LoVo (cell line): Measurements from ENCODE around the gene CD3D.

Experiments used
- DNase-seq: peaks from one replicate; pipeline ENCODE4 v3.0.0-alpha.2; 2016; ENCODE audit warnings: low spot score

CD3D gene

DNA sequence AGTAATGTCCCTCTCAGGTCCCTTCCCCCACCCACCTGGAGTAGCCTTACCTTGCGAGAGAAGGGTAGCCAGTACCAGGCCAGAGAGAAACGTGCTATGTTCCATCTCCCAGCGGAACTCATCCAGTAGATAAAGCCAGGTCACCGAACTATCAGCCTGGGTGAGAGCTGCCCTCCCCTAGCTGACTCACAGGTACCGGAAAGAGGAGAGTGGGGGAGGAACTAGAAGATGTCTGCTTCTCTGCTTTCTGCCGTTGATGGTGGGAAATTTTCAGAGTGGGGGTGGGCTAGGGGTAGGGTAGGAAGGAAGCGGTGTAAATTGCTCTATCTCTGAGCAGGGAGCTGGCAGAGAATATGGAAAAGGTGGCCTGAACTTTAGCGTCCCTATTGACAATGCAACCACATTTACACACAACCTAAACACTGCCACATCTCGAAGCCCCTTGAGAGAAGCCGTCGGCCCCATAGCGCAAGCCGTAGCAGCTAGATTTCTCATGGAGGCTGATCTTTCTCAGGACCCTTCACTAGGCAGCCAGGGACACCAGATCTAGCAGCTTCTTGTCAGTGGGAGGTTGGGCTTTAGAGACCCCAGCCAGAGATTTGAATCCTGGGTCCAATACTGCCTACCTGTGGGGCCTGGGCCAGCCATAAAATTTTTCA, at the start of gene CD3D:
CD3D (minus strand) TSS at position 203 of the 659 bp plus-strand sequence; CDS start at position 105, 98 bp downstream.
- no peak for DNase-seq

DNA sequence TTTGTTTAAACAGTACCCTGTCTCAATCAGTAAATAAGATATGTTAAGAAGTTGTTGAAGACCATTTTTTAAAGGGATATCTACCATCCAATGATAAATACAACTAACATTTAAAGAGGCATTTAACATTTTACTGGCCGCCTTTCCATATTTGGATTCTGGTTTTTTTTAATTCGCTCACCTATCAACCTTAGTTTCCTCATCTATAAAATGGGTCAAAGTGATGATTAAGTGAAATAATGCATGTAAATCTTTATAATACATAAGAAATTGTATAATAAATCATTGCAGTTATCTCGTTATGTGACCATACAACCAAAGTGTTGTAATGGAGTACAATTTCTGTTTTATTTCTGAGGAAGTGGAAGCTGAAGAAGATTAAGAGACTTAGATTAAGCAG, 41.2 kb upstream of the CD3D start:
- DNase-seq, result no peak

DNA sequence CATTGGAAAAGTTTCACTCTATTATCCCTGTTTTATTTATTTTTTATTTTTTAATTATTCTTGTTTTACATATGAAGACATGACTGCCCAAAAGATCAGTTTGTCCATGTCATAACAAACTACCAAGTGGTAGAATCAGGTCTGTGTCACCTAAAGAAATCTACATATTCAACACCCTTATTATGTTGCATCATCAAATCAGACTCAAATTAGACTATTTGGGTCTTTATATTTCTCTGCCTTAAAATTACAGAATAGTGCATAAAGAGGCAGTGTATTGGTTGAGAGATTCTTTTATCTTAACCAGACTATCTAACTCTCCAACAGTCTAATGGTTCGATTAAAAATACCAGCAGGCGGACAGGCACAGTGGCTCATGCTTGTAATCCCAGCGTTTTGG, 40.4 kb upstream of the CD3D start:
- DNase-seq, result no peak

DNA sequence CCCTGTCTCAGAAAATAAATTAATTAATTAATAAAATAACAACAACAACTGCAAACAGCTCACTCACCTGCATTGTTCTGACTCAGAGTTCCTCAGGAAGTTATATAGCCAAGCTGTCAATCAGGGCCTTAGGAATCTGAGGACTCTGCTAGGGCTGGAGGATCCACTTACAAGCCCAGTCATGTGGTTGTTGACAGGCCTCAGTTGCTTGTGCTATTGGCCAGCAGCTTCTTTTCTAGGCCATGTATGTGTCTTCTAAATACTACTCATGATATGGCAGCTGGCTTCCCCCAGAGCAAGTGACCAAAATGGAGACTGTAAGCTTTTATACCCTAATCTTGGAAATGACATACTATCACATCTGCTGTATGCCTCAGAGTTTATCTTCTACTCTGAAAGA, 38.1 kb upstream of the CD3D start:
- no peak for DNase-seq

DNA sequence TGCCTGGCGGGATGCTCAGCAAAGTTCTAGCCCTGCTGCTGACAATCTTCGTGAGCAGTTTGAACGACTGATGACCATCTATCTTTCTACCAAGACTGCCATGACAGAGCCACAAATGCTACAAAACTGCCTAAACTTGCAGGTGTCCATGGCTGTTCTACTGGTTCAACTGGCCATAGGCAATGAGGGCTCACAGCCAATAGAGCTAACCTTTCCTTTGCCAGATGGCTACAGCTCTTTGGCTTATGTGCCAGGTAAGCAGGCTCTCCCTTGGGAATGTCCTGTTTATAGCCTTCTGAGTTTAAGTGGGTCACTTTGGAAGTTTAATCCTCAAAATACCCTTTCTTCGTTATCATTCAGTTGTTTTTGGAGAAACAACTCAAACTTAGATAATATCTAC, 37.0 kb upstream of the CD3D start:
- no peak for DNase-seq

DNA sequence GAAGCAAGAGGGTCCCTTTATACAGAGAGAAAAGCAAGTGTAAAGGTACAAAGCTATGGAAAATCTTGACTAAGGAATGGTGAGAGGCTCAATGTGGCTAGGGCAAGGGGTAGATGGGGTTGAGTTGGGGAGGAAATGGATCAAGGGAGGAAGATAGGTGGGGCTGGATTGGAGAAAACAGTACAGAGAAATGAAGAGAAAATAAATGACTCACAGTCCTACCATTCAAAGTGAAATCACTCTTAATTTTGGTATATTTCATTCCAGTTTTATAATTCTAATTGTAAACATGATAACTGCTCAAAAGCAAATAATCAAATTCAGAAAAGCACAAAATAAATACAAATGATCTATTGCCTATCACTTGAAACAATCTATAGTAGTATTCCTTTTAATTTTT, 33.5 kb upstream of the CD3D start:
- DNase-seq, result no peak

DNA sequence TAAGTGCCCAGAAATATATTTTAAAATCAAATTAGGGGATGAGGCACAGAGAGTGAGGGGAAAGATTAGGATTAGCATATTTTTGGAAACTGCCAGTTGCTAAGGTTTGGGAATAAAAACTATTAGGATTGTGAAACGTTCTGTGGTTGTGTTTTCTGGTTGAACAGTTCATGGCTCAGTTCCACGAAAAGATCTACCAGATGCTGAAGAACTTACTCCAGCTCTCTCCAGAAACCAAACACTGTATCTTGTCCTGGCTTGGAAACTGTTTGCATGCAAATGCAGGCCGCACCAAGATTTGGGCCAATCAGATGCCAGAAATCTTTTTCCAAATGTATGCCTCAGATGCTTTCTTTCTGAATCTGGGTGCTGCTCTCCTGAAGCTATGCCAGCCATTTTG, 32.2 kb upstream of the CD3D start:
- no peak for DNase-seq

DNA sequence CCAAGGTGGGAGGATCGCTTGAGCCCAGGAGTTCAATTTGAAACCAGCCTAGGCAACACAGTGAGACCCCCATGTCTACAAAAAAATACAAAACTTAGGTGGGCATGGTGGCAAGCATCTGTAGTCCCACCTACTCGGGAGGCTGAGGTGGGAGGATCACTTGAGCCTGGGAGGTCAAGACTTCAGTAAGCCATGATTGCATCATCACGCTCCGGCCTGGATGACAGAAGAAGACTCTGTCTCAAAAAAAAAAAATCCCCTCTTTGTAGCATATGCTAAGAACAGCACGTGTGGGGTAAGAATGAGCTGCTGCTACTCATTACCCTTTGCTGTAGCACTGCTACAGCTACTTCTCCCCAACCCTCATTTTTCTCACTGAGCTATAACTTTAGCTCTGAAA, 31.4 kb upstream of the CD3D start:
- DNase-seq, result no peak

DNA sequence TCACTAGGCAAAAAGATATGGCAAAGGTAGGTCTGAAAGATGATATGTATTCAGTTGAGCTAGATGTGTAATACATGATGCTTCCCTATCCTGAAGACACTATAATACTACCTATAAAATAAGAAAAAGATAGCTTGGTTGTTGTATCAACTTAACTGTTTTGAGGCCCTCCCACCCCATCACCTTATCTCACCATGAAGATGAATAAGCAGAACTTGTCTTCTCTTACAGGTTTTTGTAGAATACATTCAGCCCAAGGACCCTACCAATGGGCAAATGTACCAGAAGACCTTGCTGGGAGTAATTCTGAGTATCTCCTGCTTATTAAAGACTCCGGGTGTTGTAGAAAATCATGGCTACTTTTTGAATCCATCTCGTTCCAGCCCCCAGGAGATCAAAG, 30.8 kb upstream of the CD3D start:
- no peak for DNase-seq

DNA sequence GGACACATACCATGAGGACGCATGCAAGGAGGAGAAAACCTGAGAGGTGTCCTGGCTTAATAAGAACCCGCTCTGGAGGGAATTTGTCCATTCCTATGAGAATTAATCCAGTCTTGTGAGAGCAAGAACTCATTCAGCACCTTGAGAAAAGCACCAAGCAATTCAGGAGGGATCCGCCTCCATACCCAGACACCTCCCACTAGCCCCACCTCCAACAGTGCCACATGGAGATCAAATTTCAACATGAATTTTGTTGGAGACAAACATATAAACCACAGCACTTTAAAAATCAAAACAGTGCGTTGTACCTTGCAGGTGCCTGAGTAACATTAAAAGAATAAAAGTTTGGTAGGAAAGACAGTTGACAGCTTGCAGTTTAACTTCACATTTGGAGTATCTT, 28.3 kb upstream of the CD3D start:
- DNase-seq, result no peak

DNA sequence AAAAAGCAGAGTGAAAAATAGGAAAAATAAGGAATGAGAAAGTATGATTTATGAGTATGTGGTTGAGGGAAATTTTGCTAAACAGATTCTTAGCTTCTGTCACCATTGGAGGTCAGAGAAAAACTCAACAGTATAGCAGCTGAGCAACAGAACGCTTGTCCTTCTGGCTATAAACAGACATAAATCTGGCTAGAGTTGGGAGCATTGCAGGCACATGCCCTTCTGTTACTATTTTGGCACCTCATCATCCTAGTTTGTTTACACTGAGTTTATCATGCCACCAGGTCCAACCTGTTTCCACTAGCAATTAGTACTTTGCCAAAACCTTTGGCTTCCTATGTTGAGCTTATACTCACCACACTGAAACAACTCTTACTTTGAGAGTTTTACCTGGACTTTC, 23.8 kb upstream of the CD3D start:
- no peak for DNase-seq

DNA sequence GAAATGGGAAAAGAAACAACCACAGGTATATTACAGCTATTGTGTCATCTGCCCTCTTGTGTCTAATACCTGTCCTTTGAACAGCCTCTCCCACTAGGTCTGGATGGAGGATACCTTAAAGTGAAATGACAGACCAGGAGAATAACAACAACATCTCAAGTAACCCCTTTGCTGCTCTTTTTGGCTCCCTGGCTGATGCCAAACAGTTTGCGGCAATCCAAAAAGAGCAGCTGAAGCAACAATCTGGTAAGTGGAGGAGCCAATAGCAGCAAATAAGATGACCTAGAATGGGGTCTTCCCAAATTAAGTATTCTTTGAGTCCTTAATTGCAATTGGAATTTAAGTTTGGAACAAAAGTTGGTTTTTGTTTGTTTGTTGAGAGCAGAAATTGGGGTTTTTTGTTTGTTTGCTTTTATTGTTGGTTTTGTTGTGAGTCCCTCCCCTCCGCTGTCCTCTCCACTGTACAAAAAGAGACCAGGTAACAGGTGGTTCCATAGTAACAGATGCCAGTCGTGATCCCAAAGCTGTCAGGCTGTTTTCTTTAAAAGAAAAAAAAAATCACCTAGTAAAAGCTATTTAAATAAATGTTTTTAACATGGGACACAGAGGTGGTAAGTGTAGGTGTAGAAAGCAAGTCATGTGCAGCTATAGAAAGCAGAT, 22.6 kb upstream of the CD3D start:
- DNase-seq, result no peak

DNA sequence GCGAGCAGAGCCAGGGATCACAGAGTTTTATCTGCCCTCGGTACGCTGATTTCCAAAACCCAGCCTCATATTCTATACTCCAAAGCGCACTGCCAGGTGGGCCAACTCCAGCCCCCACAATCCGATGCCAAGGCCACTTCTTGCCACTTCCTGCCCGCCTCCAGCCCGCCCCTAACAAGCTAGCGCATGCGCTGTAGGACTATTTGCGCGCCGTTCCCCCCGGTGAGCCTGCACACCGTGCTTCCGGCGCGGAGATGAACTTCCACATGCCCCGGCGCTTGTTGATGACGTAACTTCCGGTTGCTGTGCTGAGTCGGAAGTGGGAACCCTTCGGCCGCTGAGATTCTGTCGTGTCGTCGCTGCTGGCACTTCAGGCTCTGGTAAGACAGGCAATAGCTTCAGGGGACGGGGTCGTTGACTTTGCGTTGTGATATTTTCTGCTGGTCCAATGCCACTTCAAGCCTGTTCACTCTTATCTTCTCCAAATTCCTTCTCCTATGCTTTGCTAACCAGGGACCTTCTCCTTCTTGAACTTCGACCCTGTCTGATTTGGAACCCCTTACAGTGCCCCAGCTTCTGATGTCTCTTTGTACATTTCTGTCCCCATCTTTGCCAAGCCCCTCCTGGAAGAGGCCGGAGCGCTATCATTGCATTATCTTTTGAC, 16.9 kb upstream of the CD3D start, which contains the start of gene UBE4A:
UBE4A (plus strand) TSS at position 306 of the 664 bp plus-strand sequence. CDS start 5,481 bp downstream, outside the sequence.
- peak; percentile 99 for DNase-seq

DNA sequence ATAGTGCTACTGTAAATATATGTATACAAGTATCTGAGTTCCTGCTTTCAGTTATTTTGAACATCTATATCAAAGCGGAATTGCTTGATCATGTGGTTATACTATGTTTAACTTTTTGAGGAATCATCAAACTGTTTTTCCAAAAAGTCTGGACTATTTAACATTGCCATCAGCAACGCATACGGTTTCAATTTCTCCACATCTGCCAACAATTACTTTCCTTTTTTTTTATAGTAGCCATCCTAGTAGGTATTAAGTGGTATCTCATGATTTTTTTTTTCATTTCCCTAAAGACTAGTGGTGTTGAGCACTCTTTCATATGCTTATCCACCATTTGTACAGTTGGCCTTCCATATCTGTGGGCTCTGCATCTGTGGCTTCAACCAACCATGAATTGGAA, 15.6 kb upstream of the CD3D start:
- no peak for DNase-seq

DNA sequence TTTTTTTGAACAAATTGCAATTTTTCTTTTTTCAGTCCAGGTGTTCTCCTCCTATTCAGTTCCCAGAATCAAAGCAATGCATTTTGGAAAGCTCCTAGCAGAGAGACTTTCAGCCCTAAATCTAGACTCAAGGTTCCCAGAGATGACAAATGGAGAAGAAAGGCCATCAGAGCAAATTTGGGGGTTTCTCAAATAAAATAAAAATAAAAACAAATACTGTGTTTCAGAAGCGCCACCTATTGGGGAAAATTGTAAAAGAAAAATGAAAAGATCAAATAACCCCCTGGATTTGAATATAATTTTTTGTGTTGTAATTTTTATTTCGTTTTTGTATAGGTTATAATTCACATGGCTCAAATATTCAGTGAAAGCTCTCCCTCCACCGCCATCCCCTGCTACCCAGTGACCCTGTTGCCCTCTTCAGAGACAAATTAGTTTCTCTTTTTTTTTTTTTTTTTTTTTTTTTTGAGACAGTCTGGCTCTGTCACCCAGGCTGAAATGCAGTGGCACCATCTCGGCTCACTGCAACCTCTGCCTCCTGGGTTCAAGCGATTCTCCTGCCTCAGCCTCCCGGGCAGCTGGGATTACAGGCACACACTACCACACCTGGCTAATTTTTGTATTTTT, 10.7 kb upstream of the CD3D start:
- DNase-seq, result peak; percentile 4

DNA sequence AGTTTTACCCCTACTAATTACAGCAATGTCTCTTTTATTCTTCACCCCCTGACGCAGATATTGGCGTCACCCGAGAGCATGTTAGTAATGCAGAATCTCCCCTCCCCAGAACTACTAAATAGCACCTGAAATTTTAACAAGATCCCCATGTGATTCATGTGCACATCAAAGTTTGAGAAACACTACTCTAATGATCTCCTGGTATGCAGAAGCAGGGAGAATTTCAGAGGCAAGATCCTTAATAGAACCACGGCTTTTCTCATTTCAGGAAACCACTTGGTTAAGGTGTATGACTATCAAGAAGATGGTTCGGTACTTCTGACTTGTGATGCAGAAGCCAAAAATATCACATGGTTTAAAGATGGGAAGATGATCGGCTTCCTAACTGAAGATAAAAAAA, 7.0 kb upstream of the CD3D start:
- no peak for DNase-seq

DNA sequence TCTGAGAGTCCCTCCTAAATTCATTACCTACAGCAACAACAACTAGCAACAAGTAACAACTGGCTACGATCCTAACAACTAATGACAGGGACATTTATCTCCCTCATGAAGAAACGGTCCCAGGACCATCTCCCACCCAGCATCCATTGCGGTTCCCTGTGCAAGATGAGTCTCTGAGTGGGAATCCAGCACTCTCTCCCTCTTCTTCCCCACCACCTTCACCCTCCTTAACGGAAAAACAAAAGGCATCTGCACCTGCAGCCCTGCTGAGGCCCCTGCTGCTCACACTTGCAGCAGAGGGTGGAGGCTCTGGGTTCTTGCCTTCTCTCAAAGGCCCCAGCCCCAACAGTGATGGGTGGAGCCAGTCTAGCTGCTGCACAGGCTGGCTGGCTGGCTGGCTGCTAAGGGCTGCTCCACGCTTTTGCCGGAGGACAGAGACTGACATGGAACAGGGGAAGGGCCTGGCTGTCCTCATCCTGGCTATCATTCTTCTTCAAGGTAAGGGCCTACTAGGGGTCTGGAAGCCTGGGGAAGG, 1.5 kb upstream of the CD3D start, which contains the start of gene CD3G:
CD3G (plus strand) TSS at position 364 of the 535 bp plus-strand sequence; CDS start at position 444, 80 bp downstream.
- no peak for DNase-seq

DNA sequence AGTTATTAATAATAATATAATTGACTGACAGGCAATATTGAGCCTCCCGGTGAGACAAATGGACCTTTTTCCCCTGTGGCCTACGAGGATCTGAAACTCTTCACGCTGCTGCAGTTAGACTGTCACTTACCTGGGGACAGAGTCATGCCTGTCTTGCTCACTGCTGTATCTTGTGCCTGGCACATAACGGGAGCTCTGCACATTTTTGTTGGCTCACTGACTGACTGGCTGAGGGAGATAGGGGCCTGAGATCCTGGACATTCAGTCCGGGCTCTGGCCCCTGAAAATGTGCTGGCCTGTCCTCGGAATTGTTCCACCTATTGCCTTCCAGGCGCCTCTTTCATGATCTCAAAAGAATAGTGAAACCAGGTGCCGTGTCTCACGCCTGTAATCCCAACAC, 743 bp upstream of the CD3D start:
- DNase-seq, result no peak

DNA sequence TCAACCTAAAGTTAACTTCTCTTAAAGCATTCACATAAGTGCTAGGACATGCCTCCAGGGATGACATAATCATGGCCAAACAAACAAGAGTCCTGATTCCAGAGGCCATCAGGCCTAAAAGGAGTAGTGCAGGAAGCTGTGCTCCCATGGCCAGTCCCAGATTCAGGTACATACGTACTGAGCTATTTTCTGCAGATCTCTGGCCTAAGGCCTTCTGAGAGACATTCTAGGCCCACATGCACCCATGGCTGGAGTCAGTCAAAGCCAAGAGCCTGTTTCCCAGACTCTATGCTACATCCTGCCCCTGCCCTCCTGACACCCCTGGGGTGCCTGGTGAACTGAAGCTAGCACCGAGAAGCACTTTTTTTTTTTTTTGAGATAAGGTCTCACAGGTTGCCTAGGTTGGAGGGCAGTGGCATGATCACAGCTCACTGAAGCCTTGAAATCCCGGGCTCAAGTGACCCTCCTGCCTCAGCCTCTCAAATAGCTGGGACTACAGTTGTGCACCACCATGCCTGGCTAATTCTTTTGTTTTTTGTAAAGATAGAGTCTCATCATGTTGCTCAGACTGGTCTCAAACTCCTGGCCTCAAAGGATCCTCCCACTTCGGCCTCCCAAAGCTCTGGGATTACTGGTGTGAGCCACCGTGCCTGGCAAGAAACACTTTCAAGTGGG, 553 bp downstream of the CD3D start:
- no peak for DNase-seq

DNA sequence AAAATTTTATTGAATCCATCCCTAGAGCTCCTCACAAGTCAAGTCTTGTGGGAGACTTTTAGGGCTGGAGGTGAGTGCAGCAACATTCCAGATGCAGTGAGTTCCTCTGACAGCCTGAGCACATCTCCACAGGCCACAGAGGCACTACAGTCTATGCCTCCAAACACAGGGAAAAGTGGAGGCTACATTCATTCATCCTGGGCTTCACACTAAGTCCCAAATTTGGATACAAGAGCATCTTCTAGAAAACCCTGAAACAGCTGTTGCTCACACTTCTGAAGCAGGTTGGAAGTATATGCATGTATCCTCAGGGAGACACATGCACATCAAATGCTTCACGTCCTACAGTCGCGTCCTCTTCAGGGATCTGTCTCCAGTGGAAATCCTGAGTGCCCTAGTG, 1.2 kb downstream of the CD3D start:
- no peak for DNase-seq

DNA sequence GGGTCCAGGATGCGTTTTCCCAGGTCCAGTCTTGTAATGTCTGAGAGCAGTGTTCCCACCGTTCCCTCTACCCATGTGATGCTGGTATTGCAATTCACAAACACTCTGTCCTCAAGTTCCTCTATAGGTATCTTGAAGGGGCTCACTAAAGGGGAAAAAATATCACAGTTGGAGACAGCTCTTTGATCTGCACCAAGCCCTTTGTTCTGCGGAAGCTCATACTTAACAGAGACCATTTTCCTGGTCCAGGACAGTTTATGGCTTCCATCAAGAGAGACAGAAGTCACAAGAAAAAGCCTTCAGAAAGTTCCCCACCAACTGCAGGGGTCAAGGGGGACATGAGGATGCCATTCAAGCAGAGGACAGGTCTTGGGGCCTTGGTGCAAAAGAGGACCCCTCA, 2.1 kb downstream of the CD3D start:
- no peak for DNase-seq
